ENCODE measurements around the gene RAB5A. TPM values are rescaled to one million over a fixed set of nuclear protein-coding genes. Genes with fewer than 3 reads are reported as not detected.

Gene RAB5A
- total RNA-seq, 1 donor, result 69.1 TPM

GRCh38 chr3:19901337-19901736 lies 45.6 kb upstream of the RAB5A start:
- no peak for DNase-seq (ENCODE audit: insufficient read length, low spot score, missing footprints)

GRCh38 chr3:19901918-19902317 lies 45.0 kb upstream of the RAB5A start:
- H3K4me3 ChIP-seq (ENCODE audit: insufficient read depth, low read length), result no peak overlapping the region
- no peaks in the 10 kb centered on the region for H4K20me1 ChIP-seq (ENCODE audit: insufficient read depth, low read length)
- H3K27ac ChIP-seq (ENCODE audit: low read depth, low read length), result no peak overlapping the region
- H3K4me2 ChIP-seq (ENCODE audit: insufficient read depth, low read length), result no peak overlapping the region
- no peak for DNase-seq (ENCODE audit: insufficient read length, low spot score, missing footprints)
- peaks cover 5% of the 10 kb centered on the region for H3K4me1 ChIP-seq (ENCODE audit: insufficient read depth, low read length)
- H3K27me3 ChIP-seq (ENCODE audit: insufficient read depth, low read length), result no peaks in the 10 kb centered on the region
- H3K36me3 ChIP-seq (ENCODE audit: insufficient read depth, low read length), result no peaks in the 10 kb centered on the region
- TF ChIP-seq CTCF (IDR thresholded peaks at IDR 0.05; ENCODE audit: extremely low read depth, low read depth, low read length), result no peak
- no peak overlapping the region for H2AFZ ChIP-seq (ENCODE audit: low read length)
- no peaks in the 10 kb centered on the region for H3K79me2 ChIP-seq (ENCODE audit: insufficient read depth, low read length)
- H3K9me3 ChIP-seq (ENCODE audit: low read depth, low read length), result no peaks in the 10 kb centered on the region

More at GRCh38 chr3:19901337-19901736, 45.6 kb upstream of the RAB5A start:
- Histone ChIP-seq H3K4me1 (ENCODE audit: insufficient read depth, low read length) (peaks cover 5% of the 10 kb centered on the region), H3K4me3 (ENCODE audit: insufficient read depth, low read length) (no peak overlapping the region), H3K79me2 (ENCODE audit: insufficient read depth, low read length) (no peaks in the 10 kb centered on the region), H3K4me2 (ENCODE audit: insufficient read depth, low read length) (no peak overlapping the region), H3K9me3 (ENCODE audit: low read depth, low read length) (no peaks in the 10 kb centered on the region), H3K36me3 (ENCODE audit: insufficient read depth, low read length) (no peaks in the 10 kb centered on the region), H3K27me3 (ENCODE audit: insufficient read depth, low read length) (no peaks in the 10 kb centered on the region), H2AFZ (ENCODE audit: low read length) (no peak overlapping the region), H3K27ac (ENCODE audit: low read depth, low read length) (no peak overlapping the region), H4K20me1 (ENCODE audit: insufficient read depth, low read length) (no peaks in the 10 kb centered on the region)
- no peak for TF ChIP-seq CTCF (IDR thresholded peaks at IDR 0.05; ENCODE audit: extremely low read depth, low read depth, low read length)

- Histone ChIP-seq H3K27me3 (ENCODE audit: insufficient read depth, low read length) (no peaks in the 10 kb centered on the region), H3K9me3 (ENCODE audit: low read depth, low read length) (no peaks in the 10 kb centered on the region), H2AFZ (ENCODE audit: low read length) (no peak overlapping the region), H3K4me3 (ENCODE audit: insufficient read depth, low read length) (no peak overlapping the region), H3K4me1 (ENCODE audit: insufficient read depth, low read length) (peaks cover 1% of the 10 kb centered on the region), H4K20me1 (ENCODE audit: insufficient read depth, low read length) (no peaks in the 10 kb centered on the region), H3K4me2 (ENCODE audit: insufficient read depth, low read length) (no peak overlapping the region), H3K36me3 (ENCODE audit: insufficient read depth, low read length) (no peaks in the 10 kb centered on the region), H3K27ac (ENCODE audit: low read depth, low read length) (no peak overlapping the region), H3K79me2 (ENCODE audit: insufficient read depth, low read length) (no peaks in the 10 kb centered on the region)
- no peak for TF ChIP-seq CTCF (IDR thresholded peaks at IDR 0.05; ENCODE audit: extremely low read depth, low read depth, low read length)
- DNase-seq (ENCODE audit: insufficient read length, low spot score, missing footprints), result no peak
These were observed 43.2 kb upstream of the RAB5A start for GRCh38 chr3:19903649-19904048.

- Histone ChIP-seq H3K27ac (ENCODE audit: low read depth, low read length) (no peak overlapping the region), H4K20me1 (ENCODE audit: insufficient read depth, low read length) (no peaks in the 10 kb centered on the region), H3K4me2 (ENCODE audit: insufficient read depth, low read length) (no peak overlapping the region), H3K4me1 (ENCODE audit: insufficient read depth, low read length) (no peaks in the 10 kb centered on the region), H3K4me3 (ENCODE audit: insufficient read depth, low read length) (no peak overlapping the region), H3K27me3 (ENCODE audit: insufficient read depth, low read length) (no peaks in the 10 kb centered on the region), H3K36me3 (ENCODE audit: insufficient read depth, low read length) (no peaks in the 10 kb centered on the region), H3K79me2 (ENCODE audit: insufficient read depth, low read length) (no peaks in the 10 kb centered on the region), H3K9me3 (ENCODE audit: low read depth, low read length) (no peaks in the 10 kb centered on the region), H2AFZ (ENCODE audit: low read length) (no peak overlapping the region)
- TF ChIP-seq CTCF (IDR thresholded peaks at IDR 0.05; ENCODE audit: extremely low read depth, low read depth, low read length), result no peak
- DNase-seq (ENCODE audit: insufficient read length, low spot score, missing footprints), result no peak
These were observed 39.4 kb upstream of the RAB5A start for GRCh38 chr3:19907523-19907922.

Data from osteoblast (primary cell).